NCI-H526 treated with DMSO at 0.1 percent for 48 hours (cell line): Measurements from ENCODE around the gene LPCAT3.
"Not testable (repeated sequence)": the region's sequence is repeated elsewhere in the genome, so short reads cannot be mapped to it uniquely, and the experiment has no call there.

ENCODE experiments used
- DNase-seq: peaks from one replicate; lab custom pipeline; 2025; lab: John Stamatoyannopoulos, UW

Gene LPCAT3, protein sequence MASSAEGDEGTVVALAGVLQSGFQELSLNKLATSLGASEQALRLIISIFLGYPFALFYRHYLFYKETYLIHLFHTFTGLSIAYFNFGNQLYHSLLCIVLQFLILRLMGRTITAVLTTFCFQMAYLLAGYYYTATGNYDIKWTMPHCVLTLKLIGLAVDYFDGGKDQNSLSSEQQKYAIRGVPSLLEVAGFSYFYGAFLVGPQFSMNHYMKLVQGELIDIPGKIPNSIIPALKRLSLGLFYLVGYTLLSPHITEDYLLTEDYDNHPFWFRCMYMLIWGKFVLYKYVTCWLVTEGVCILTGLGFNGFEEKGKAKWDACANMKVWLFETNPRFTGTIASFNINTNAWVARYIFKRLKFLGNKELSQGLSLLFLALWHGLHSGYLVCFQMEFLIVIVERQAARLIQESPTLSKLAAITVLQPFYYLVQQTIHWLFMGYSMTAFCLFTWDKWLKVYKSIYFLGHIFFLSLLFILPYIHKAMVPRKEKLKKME

DNA sequence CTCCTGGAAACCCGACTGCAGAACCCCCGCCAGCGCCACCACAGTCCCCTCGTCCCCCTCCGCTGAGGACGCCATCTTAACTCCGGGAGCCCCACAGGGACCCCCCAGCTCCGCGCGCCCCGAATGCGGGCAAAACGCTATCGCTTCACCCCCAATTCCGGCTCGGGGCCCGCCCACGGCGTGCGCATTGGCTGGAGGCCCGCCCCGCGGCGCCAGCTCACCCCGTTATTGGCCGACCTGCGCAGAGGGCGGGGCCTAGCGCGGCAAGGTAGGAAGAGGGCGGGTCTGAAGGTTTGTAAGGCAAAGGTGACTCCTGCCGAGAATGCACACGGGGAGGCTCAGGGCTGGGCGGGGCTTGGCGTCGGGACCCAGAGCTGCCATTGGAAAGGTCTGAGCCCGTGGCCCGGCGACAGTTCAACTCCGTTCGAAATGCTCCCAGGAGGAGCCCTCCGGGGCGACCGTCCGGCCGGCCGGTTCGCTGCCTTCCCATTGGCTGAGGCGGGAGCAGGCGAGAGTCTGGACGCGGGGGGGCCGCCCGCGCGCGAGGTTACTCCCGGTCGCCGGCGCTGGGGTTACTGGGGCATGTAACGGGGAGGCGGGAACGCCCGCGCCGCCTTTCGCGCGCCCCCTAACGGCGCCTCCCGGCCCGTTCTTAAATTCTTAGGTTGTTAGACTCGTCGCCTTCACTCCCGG lies at the start of gene LPCAT3:
Gene LPCAT3 (minus strand): TSS at position 127 of the 693 bp plus-strand sequence. CDS start 52 bp downstream, at position 75.
- DNase-seq: peak; percentile 98

DNA sequence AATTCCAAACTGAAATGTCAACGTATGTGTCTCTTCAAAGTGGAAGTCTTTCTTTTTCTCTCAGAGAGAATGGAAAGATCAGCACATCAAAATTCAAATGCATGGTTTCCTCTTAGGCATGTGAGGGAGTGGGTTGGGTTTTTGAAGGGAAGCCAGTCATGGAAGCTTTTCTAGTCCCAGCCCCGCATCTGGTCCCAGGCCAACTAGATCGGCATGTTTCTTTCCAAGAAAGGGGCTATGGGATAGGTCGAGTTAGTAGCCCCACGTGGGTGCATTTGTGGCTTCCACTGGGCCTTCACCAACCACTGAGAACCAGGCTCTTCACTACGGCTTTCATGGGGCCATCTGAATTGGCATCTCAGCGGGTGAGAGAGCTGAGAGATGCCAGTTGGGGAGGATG lies 48.8 kb upstream of the LPCAT3 start:
- DNase-seq: no peak

DNA sequence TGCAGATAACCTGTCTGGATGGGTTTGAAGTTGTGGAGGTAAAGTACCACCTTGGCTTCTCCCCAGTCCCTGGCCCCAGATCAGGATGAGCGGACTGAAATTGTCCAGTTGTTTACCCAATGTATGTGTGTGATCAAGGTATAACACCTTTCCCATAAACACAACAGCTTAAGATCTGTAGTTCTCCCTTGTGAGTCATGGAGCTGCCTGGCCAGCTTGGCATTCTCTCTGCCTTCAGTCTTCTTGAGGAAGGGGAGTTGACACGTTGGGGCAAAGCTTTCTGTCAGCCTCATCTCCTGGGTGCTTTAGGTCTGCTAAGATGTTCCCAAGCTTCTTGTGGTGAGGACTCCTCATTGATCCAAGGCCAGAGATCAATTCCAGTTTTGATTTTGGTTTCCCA lies 48.3 kb upstream of the LPCAT3 start:
- no peak for DNase-seq

DNA sequence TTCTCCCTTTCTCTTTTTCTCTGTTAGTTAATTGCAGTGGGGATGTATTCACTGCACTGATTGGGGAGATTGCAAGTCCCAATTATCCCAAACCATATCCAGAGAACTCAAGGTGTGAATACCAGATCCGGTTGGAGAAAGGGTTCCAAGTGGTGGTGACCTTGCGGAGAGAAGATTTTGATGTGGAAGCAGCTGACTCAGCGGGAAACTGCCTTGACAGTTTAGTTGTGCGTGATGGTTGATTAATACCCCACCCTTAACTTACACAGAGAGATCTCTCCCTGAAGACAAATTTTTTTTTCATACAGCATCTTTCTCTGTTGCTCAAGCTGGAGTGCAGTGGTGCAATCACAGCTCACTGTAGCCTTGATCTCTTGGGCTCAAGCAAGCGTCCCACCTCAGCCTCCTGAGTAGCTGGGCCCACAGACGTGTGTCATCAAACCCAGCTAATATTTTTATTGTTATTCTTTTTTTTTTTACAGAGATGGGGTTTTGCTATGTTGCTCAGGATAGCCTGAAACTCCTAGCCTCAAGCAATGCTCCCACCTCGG lies 46.9 kb upstream of the LPCAT3 start:
- DNase-seq: no peak

DNA sequence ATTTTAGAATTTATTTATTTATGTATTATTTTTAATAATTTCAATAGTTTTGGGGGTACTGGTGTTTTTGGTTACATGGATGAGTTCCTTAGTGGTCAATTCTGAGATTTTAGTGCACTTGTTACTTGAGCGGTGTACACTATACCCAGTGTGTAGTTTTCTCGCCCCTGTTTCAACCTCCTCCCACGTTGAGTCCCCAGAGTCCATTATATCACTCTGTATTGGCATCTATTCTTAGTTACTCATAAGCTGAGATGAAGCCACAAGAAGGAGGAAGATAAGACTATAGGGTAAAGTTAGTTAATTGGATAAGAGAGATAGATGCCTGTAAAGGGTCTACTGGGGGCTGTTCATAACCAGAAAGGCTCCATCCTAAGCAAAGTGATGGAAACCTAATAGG lies 46.2 kb upstream of the LPCAT3 start:
- no peak for DNase-seq

DNA sequence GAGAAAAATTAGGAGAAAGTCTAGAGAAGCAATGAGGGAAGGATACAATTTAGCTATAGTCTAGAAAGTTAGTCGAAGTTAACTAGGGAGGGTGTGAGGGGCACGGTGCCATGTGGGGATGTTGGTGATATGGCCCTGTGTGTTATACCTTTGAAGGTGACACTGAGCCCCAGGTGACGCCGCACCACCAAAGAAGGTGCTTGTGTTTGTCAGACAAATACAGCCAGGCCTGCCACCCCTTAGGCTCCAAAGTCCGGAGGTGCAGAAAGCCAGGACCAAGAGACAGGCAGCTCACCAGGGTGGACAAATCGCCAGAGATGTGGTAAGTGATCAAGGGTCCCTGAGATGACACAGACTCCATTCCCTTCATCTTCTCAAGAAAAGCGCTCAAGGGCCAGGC lies 43.3 kb upstream of the LPCAT3 start:
- no peak for DNase-seq

DNA sequence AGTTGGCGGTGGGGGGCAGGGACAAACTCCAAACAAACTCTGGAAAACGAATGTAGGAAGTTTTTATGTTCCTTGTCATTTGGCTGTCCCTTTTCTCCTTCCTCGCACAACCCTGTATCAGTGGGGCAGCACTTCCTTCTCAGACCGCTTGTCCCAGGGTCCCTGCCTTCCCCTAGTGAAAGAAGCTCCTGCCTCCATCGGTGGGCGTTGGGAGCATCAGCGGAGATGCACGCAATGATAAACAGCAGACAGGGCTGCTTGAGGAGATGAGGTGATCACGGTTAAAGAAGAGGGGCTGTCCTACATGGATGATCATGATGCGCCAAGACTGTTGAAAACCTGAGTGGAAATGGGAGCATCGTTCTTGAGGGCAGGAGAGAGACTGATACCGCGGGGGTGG lies 42.9 kb upstream of the LPCAT3 start:
- DNase-seq: no peak

DNA sequence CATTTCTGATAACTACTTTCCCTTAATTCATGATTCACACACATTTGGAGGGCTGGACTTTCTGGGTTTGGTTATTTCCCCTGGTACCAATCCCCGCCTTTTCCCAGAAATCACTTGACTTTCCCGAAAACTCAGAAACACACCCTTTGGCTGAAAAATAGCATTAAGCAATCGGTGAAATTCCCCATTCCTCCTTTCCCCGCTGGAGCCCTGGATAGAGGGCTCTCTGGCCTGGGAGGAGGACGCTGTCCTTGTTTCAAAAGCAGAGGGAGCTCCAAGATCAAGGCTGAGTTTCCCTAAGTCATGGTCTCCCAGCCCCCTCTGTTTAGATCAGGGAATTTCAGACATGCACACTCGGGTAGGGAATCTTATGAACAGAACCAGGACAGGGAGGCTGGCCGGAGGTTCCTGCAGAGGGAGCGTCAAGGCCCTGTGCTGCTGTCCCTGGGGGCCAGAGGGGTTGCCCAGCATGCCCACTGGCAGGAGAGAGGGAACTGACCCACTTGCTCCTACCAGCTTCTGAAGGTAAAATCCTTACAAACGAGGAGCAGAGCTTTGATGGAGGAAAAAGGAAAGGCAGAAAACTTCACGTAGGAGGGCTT lies 42.2 kb upstream of the LPCAT3 start, which contains the start of gene C1S:
Gene C1S (plus strand): TSS at position 366 of the 602 bp plus-strand sequence. CDS start 1,195 bp downstream, outside the sequence.
- DNase-seq: no peak

DNA sequence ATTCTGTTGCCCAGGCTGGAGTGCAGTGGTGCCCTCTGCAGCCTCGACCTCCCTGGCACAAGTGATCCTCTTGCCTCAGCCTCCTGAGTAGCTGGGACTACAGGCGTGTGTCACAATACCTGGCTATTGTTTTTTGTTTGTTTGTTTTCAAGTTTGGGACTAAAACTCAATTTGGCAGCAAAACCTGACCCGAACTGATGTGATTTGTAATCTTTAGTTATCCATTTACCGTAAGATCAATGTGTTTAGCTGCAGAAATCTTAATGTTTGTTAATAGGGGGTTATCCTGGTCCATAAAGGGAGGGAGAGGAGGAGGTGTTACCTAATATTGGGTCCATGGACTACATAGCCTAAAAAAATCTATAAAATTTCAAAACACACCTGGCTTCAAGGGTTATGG lies 41.5 kb upstream of the LPCAT3 start:
- no peak for DNase-seq

DNA sequence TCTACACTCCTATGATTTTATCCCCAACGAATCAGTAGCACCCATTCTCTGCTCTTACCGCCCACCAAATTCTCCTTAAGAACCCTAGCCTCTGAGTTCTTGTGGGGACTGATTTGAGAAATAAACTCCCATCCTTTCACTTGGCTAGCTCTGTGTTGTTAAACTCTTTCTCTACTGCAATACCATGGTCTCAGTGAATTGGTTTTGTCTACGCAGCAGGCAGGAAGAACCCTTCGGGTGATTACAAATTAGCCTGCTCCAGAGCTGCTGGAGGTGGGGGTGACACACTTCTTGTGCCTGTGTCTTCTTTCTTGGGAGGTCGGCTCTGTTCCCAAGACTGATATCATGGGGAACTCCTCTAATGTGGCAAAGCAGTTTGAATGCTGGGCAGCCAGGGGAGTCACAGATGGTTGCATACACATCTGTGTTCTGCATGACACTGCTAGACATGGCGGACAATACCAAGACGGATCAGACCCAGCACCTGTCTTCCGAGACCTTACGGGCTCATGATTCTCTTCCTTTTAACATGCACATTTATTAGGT lies 40.6 kb upstream of the LPCAT3 start:
- no peak for DNase-seq

DNA sequence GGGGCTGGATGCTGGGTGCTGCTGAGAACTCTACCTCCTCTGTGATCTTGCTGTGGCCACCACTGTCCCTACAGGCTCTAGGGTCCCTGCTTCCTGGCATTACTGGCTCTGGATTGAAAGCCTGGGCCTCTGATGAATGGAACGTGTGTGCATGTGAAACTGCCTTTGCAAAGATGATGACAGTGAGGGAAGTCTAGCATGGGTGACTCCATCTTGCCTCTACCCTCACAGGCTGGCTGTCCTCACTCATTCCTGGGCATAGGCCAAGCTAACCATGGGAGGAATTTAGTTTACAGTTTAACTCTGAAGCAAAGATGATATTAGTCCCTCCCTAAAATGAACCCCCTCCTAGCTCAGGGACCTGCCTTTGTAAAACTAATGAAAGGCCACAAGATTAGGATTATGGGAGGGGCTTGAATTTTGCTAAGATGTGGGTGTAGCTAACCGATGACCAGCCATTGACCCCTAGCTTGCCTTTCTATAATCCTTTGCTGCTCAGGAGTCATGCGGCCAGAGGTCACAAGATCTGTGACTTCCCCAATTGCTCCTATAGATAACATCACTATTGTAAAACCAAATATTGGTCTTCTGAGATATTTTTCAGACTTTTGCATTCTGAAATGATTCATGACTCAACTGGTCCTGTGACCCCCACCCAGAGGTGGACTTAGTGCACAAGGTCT lies 40.0 kb upstream of the LPCAT3 start:
- no peak for DNase-seq

DNA sequence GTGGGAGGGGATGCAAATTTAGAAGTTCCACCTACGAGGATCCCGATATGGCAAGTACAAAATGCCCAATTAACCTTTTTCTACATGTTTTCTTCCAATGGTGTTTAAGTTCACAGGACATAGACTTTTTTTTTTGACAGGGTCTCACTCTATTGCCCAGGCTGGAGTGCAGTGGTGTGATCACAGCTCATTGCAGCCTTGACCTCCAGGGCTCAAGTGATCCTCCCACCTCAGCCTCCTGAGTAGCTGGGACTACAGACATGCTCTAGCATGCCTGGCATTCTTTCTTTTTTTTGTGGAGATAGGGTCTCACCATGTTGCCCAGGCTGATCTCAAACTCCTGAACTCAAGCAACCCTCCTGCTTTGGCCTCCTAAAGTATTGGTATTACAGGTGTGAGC lies 37.5 kb upstream of the LPCAT3 start:
- not testable (repeated sequence) for DNase-seq

DNA sequence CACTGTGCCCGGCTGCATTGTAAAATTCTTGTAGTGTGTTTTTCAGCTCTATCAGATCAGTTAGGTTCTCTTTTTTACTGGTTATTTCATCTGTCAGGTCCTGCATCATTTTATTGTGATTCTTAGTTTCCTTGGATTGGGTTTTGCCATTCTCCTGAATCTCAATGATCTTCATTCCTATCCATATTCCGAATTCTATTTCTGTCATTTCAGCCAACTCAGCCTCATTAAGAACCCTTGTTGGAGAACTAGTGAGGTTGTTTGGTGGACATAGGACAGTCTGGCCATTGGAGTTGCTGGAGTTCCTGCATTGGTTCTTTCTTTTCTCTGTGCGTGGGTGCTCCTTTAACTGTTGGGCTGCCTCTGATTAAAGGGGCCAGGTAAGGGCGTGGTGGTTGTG lies 36.6 kb upstream of the LPCAT3 start:
- DNase-seq: no peak

DNA sequence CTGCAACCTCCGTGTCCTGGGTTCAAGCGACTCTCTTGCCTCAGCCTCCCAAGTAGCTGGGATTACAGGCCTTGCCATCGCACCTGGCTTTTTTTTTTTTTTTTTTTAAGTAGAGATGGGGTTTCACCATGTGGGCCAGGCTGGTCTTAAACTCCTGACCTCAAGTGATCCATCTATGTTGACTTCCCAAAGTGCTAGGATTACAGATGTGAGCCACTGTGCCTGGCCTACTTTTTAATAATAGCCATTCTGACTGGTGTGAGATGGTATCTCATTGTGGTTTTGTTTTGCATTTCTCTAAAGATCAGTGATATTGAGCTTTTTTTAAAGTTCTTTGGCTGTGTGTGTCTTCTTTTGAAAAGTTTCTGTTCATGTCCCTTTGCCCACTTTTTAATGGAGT lies 31.7 kb upstream of the LPCAT3 start:
- not testable (repeated sequence) for DNase-seq

DNA sequence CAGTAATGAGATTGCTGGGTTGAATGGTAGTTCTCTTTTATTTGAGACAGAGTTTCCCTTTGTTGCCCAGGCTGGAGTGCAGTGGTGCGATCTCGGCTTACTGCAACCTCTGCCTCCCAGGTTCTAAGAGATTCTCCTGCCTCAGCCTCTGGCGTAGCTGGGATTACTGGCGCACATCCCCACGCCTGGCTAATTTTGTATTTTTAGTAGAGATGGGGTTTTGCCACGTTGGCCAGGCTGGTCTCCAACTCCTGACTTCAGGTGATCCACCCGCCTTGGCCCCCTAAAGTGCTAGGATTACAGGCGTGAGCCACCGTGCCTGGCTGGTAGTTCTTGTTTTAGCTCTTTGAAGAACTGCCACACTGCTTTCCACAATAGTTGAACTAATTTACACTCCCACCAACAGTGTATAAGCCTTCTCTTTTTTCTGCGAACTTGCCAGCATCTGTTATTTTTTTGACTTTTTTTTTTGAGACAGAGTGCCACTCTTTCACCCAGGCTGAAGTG lies 31.2 kb upstream of the LPCAT3 start:
- not testable (repeated sequence) for DNase-seq

DNA sequence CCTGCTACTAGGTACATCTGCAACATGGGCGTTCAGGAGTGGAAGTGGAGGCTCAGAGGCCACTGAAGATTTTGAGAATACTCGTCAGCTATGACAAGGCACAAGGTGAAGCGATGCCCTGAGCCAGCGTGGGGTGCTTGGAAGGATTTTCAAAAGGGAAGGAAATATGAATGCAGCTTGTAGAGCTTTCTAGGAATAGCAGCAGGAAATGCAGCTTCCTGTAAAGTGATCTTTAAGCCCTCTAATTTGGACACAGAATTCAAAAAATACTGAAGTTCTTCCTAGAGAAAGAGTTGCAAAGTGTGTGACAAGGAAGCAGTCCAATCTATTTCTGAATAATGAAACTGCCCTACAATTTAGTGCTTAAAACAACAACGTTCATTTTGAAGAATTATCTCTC lies 29.0 kb upstream of the LPCAT3 start:
- DNase-seq: no peak

DNA sequence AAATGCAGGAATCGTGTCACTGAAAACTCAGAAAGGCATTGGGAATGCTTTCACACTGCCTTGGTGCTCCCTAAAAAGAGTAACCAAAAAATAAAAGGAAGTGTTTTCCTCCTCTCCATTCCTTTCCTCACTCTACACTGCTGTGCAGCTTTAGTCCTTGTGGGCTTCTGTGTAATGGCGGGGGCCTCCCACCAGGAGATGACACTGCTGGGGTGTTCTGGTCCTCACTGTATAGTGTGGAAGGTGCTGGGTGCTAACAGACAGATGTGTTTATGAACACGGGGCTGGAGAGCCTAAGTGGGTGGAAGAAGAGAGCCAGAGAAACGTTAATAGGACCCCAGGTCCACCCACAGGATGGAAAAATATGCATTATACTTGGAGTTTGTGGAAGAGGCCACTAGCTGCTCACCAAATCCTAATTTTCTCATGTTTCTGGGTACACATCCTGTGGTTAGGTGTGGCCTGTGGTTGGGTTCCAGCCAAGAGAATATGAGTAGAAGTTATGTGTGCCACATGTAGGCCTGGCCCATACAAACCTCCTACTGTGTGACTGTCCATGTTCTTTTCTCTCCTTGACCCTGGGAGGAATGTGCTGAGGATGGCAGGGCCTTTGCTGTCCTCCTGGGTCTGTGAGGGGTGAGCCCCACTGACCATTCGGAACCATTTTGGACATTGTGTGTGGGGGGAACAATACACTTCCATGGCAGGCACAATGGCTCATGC lies 28.3 kb upstream of the LPCAT3 start:
- no peak for DNase-seq

DNA sequence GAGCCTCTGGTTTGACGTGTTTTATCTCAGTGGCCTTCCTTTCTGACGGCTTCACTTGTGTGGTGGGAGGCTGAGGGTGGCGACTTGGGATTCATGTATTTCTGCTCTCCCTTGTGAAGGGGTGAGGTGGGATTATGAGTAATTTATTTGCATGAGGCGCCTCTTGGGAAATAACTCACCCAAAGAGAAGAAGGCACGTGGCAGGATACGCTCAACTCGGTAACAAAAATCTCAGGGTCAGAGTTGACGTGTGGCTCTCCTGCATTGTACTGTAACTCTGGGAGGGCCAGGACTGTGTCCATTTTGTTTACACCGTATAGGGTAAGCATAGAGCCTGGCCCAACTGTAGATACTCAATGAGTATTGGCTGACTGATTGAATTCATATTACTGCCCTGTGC lies 27.6 kb upstream of the LPCAT3 start:
- no peak for DNase-seq

DNA sequence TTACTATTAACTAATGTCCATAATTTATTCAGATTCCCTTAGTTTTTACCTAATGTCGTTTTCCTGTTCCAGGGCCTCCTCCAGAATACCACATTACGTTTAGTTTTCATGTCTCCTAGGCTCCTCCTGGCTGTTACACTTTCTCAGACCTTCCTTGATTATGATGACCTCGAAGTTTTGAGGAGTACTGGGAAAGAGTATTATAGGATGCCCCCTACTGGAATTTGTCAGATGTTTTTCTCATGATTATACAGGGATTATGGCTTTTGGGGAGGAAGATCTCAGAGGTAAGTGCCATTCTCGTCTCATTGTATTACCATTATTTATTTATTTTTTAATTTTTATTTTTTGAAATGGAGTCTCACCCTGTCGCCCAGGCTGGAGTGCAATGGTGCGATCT lies 24.6 kb upstream of the LPCAT3 start:
- peak; percentile 29 for DNase-seq

DNA sequence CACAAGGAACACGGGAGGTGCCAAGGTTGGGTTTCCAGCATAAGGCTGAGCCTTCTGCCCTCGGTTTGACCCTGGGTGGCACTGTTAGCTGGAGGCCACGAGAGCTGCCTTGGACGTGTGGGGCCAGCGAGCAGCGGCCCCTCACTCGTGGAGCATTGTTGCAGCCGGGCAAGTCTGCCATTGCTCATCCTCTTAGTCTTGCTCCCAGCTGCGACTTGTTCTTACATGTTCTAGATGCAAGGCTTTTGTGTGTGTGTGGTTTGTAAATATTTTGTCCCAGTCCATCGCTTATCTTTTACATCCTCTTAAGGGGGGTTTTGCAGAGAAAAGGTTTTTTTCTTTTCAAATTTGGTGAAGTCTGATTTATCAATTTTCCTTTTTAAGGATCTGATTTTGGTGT lies 21.1 kb upstream of the LPCAT3 start:
- DNase-seq: no peak

DNA sequence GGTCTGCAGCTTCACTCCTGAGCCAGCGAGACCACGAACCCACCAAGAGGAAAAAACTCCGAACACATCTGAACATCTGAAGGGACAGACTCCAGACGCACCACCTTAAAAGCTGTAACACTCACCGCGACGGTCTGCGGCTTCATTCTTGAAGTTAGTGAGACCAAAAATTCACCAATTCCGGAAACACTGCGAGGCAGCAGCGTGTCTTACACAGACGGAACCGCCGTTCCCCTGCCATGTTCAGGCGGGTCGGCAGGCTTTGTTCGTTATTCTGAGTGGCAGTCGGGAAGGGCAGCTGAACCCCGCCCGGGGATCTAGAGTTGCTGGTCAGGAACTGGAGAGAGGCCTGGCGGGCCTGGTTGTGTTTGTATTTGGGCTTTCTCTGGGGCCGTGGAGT lies 20.3 kb upstream of the LPCAT3 start:
- DNase-seq: no peak
